NOMO-1 treated with DMSO at 0.1 percent for 48 hours (cell line): ENCODE measurements around the gene ZFP69.

Source experiments
- DNase-seq: peaks from one replicate; lab custom pipeline; 2025; ENCODE audit not compliant: unreplicated experiment; lab: John Stamatoyannopoulos, UW

The ZFP69 gene

GRCh38 chr1:40476924-40477677 lies at the start of gene ZFP69:
TSS of gene ZFP69 (plus strand) at chr1:40477290. CDS start at chr1:40479362, 2,072 bp downstream.
- peak; percentile 74 for DNase-seq

DNA sequence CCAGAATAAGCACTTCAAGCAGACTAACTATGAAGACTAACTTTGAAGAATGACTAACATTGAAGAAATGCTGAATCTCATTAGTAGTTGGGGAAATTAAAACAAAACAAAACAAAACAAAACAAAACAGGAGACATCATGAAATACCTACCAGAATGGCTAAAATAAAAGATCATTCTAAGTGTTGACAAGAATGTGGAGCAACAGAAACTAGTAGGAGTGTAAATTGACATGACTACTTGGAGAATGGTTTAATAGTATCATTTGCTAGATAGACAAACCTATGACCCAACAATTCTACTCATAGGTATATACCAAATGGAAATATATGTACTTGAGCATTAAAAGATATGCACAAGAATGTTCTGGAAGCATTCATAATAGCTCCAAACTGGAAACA lies 45.7 kb upstream of the ZFP69 start:
- no peak for DNase-seq

DNA sequence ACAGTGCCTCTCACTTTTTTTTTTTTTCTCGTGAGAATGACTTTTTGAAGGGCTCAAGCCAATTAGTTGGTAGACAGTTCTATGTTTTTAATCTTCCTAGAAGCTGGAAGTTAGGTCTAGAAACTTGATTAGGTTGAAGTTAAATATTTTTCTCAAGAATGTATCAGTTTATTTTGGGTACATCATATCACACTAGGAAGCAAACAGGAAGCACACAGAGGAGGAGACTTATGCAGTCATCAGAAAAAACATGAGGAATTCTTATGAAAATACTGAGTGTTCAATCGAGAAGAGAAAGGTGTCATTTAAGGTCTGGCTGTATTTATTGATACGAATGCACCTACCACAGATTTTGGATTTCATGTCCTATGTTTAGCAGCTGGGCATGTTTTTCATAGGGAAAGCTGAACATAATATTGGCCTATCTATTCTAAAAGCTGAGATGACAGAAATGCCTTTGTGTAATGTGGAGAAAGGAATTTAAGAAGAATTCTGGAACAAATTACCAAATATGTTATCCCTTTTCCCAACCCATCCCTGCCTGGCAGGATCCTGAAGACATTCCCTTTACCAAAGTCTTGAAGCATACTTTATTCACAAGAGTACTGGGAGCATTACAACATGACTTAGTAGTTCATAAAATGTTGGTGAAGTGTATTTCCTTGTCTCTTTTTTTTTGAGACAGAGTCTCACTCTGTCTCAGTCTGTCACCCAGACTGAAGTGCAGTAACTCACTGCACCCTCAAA lies 44.3 kb upstream of the ZFP69 start:
- no peak for DNase-seq

DNA sequence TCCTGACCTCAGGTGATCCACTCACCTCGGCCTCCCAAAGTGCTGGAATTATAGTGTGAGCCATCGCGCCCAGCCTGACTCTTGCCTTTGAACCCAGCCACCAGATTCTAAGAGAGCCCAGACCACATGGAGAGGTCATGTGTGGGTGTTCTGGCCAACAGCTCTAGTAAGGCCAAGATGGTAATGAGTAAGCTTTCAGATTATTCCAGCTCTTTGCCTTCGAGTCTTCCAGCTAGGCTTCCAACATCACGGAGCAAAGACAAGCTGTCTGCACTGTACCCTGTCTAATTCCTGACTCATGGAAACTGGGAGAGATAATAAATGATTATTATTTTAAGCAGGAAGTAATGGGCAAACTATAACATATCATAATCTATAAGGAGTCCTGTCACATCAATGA lies 41.6 kb upstream of the ZFP69 start:
- no peak for DNase-seq

DNA sequence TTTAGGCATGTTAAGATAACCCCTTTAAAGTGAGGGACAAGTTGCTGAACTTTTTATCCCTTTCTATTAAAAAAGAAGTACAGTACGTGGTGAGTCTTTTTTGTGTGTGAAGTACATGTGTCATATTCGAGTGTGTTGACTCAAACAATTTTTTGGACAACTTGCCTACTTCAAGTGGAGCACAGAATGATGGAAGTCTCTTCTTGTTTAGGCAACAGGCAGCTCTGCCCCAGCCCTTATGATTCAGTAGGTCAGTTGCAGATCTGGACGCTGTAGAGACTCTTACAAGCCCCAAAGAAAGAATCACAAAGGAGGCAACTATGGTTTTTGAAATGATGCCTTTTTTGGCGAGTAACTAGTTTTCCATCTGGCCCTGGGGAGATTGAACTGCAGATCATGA lies 41.2 kb upstream of the ZFP69 start:
- DNase-seq = no peak

DNA sequence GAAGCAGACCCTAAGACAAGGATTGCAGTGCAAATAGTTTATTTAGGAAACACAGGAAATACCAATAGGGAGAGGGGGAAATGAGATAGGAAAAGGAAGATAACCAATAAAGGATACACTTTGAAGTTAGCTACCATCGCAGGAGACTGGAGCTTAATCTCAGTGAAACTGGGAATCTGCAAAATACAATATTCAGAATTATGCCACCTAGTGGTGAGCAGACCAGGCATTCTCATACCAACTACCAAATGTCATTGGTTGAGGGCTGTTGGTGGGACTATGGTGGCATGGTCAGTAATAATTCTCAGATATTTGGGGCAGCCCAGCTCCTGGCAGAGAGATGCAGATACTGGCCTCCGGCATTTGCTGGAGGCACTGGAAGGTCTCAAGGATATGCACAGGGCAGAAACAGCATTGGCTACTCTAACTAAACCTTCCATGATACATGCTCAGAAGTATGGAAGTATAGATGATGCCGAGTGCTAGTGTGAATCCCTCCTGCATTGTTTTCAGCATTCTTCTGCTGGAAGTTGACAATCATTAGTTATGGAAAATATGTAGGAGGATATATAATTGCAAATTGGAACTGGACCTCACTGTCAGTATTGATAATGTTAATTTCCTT lies 38.6 kb upstream of the ZFP69 start:
- peak; percentile 18 for DNase-seq

- no peak for DNase-seq
Measured at GRCh38 chr1:40439247-40439646, 37.8 kb upstream of the ZFP69 start.

DNA sequence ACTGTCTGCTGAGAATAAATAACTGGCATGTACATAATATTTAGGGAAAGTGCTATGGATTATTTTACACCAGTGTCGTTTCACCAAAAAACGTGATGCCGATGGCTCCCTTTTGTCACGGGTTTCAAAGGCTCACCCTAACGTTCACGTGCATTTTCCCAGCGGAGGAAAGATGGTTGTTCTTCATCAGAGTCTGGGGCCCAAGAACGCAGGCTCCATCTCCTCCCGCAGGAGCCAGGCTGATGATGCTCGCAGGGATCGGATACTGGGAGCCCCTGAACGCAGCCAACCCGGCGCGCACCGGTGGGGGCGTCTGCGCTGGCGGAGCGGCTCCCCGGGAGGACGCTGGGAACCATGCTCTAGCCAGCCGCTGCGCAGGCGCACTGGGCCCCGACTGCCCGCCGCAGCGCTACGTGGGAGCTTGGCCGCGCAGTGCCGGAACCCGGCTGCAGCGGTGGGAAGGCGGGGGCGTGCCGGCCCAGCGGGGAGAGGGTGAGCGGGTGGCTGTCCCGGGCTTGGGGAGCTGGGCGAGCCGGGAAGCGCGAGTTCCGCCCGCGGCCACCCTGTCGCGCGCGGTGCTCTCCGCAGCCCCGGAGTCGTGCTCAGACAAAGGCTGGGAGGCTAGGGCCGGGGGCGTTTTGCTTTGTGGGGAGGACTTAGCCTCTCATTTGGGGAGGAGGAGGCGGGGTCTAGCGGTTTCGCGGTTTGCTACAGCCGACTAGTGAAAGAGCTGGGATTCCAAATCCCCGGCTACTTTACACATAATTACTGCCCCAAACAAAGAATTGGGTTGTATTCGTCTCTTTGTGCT lies 27.2 kb upstream of the ZFP69 start, which contains the start of gene ZFP69B:
Gene ZFP69B, plus strand, starts transcription at position 793 of the 811 bp plus-strand sequence. CDS start 486 bp downstream, outside the sequence.
- DNase-seq = peak; percentile 81

DNA sequence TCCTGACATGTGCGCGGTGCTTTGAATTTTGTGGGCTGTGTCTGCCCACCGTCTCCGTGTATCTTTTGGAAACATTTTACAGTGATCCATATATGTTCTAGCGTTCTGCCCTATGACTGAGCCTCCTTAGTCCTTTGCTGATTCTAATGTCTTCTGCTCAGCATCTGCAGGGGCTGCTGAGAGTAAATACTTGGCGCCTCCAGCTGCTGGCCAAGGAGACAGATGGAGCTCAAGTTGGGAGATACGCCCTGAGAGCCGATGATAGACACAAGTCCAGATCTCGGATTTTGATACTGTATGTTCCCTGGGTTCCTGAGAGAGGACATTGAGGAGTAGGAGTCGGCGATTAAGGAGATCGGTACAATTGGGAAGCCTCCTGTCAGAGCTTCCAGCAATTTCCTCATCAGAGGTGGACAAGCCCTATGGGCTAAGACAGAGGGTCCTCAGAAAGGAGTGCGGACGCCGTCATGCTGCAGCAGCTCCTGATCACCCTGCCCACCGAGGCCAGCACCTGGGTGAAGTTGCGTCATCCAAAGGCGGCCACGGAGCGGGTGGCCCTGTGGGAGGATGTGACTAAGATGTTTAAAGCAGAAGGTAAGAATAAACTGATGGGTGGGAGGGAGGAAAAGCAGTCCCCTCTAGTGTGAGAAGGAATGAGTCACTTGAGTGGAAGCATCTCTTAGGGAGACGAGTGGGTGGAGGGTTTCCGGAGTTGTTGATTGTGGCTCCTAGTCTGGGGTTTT lies 26.4 kb upstream of the ZFP69 start:
- peak; percentile 31 for DNase-seq

DNA sequence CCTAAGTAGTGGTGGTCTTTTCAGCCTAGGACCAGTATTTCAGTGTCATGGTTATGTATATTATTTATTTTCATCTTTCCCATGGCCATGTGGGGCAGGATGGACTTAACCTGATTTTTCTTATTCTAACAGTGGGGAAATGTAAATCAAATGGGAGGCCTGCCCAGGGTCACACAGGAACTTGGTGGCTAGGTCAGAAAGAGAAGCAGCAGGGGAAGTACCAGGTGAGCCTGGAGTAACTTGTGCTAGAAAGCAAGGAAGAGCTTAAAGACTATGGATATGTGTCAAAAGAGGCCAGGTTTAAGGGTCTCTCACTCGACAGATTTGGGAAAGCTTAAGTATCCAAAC lies 25.9 kb upstream of the ZFP69 start:
- DNase-seq = no peak

DNA sequence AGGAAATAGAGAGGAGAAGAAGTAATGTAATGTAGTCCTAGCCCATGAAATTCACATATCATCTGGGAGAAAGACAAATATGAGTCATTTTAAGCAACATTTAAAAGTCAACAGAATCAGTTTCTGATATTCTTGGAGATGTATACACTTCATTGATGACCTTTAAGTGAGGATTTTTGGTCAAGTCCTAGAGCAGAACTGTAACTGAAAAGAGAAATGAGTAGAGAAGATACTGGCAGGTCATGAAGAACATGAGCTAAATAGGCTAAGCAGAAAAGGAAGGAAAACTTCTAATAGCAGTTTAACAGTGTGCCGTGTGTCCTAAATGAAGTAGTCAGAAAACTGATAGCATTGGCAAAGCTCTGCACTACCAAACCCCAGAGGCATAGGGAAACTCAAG lies 22.2 kb upstream of the ZFP69 start:
- no peak for DNase-seq

DNA sequence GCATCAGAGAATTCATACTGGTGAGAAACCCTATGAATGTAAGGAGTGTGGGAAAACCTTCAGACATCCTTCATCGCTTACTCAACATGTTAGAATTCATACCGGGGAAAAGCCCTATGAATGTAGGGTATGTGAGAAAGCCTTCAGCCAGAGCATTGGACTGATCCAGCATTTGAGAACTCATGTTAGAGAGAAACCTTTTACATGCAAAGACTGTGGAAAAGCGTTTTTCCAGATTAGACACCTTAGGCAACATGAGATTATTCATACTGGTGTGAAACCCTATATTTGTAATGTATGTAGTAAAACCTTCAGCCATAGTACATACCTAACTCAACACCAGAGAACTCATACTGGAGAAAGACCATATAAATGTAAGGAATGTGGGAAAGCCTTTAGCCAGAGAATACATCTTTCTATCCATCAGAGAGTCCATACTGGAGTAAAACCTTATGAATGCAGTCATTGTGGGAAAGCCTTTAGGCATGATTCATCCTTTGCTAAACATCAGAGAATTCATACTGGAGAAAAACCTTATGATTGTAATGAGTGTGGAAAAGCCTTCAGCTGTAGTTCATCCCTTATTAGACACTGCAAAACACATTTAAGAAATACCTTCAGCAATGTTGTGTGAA lies 14.0 kb upstream of the ZFP69 start:
- no peak for DNase-seq

DNA sequence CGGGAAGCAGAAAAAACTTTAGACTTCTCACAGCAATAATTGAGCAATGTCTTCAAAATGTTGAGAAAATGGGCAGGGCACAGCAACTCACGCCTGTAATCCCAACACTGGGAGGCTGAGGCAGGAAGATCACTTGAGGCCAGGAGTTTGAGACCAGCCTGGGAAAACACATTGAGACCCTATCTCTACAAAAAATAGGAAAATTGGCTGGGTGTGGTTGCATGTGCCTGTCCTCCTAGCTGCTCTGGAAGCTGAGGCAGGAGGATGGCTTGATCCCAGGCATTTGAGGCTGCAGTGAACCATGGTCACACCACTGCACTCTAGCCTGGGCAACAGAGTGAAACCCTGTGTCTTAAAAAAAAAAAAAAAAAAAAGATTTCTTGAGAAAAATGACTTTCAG lies 7.8 kb upstream of the ZFP69 start:
- no peak for DNase-seq

GRCh38 chr1:40475268-40475667 lies 1.8 kb upstream of the ZFP69 start:
- no peak for DNase-seq

DNA sequence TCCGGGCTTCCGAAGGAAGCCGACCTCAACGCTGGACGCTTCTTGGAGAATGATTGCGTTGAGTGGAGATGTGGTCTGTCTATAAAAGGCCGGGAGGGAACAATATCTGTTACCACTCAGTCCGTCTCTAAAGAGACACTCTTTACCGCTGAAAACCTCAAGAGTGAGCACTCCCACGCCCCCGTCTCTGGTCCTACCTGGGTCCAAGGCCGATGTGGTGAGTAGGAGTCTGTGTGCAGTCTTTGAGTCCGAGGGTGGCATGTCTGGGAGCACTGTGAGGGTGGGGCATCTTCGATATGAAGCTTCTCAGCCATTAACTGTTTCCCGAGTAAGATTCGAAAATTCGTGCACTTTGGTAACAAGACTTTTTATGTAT lies 576 bp downstream of the ZFP69 start:
- DNase-seq = peak; percentile 19

GRCh38 chr1:40478276-40478675 lies 1.2 kb downstream of the ZFP69 start:
- no peak for DNase-seq

DNA sequence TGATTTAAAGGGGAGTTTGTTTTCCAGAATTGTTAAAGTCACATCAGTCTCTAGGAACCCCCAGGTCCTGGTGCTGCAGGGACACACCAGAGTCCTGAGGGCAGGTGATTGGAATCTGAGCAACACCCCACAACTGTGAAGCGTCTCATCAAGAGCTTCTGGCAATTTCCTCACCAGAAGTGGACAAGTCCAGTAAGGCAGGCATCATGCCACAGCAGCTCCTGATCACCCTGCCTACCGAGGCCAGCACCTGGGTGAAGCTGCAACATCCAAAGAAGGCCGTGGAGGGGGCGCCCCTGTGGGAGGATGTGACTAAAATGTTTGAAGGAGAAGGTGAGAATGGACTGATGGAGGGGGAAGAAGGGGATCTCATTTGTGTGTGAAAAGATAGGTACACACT lies 2.1 kb downstream of the ZFP69 start:
- DNase-seq = no peak

- no peak for DNase-seq
Measured at GRCh38 chr1:40495315-40495903, 18.3 kb downstream of the ZFP69 start.

DNA sequence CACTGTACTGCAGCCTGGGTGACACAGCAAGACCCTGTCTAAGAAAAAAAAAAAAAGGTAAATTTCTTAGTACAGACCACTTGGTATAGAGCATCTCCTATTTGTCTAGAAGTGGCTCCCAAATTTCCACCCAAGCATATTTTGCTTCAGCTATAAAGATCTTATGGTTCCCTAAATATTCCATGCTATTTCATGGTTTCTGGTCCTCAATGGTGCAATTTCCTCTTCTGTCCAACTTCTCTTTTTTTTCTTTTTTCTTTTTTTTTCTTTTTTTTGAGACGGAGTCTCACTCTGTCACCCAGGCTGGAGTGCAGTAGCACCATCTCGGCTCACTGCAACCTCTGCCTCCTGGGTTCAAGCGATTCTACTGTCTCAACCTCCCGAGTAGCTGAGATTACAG lies 25.6 kb downstream of the ZFP69 start:
- DNase-seq = peak; percentile 41

DNA sequence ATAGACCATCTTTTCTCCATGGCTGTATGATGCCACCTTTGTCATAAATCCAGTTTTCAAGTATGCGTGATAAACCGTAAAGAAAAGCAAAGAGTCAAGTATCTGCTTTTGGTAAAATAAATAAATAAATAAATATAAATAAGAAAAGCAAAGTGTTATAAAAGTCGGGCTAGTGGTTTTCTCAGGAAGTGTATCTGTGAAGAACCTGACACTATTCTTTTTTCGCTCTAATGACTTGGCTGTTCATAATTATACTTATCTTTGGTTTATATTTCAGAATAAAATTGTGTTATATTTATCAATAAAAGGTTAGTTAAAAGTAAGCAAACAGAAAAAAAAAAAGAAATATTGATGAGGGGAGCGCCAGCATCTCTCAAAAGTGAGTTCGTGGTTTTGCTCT lies 30.9 kb downstream of the ZFP69 start:
- no peak for DNase-seq
